A673 (cell line): ENCODE measurements around the gene MYO5A. TPM values are rescaled to one million over a fixed set of nuclear protein-coding genes. Genes with fewer than 3 reads are reported as not detected.

Experiments used
- BruUV-seq: library from RNA; stranded (reverse); fragments of 400-500 nt; replicated peaks from 2 replicates; lab custom pipeline; 2021; lab: Mats Ljungman, UMichigan
- CTCF ChIA-PET: fragments of 300-600 bp; sonication (Branson Sonifier 250); formaldehyde crosslinking; loops from one replicate; lab custom pipeline; 2022; ENCODE audit warnings: antibody characterized with exemption; lab: Charles Lee
- POLR2A ChIA-PET: fragments of 300-600 bp; sonication (Branson Sonifier 250); formaldehyde crosslinking; loops from one replicate; lab custom pipeline; 2022; ENCODE audit warnings: antibody characterized with exemption; ENCODE audit not compliant: low non-redundant PET; lab: Charles Lee
- DNase-seq: peaks from one replicate; pipeline ENCODE4 v3.0.0-alpha.2; 2015; ENCODE audit warnings: low spot score
- H3K27ac ChIP-seq: fragments of 200-600 bp; sonication (generic); 2 replicates; pipeline ENCODE4 v1.5.1; 2016; ENCODE audit warnings: mixed run types, low read depth, mild to moderate bottlenecking, mixed read lengths, antibody characterized with exemption, low read length; ENCODE audit not compliant: poor library complexity, severe bottlenecking
- H3K27me3 ChIP-seq: fragments of 200-600 bp; sonication (generic); replicated peaks from 2 replicates; pipeline ENCODE4 v1.6.1; 2017; ENCODE audit warnings: mixed run types, low read depth, mild to moderate bottlenecking, mixed read lengths, antibody characterized with exemption, low read length; ENCODE audit not compliant: insufficient read depth, poor library complexity
- H3K36me3 ChIP-seq: fragments of 200-600 bp; sonication (generic); 2 replicates; pipeline ENCODE4 v1.6.1; 2016; ENCODE audit warnings: mixed run types, mild to moderate bottlenecking, mixed read lengths, antibody characterized with exemption, low read length; ENCODE audit not compliant: insufficient read depth, poor library complexity, severe bottlenecking
- H3K4me1 ChIP-seq: fragments of 200-600 bp; sonication (generic); 2 replicates; pipeline ENCODE4 v1.6.1; 2017; ENCODE audit warnings: mixed run types, mild to moderate bottlenecking, mixed read lengths, antibody characterized with exemption, low read length; ENCODE audit not compliant: insufficient read depth, poor library complexity, severe bottlenecking
- H3K4me3 ChIP-seq: fragments of 200-600 bp; sonication (generic); 2 replicates; pipeline ENCODE4 v1.5.1; 2016; ENCODE audit warnings: low read depth, mixed run types, mild to moderate bottlenecking, mixed read lengths, low read length; ENCODE audit not compliant: poor library complexity, severe bottlenecking
- H3K9me3 ChIP-seq: fragments of 200-600 bp; sonication (generic); 2 replicates; pipeline ENCODE4 v1.6.1; 2016; ENCODE audit warnings: mixed run types, low read depth, mild to moderate bottlenecking, mixed read lengths, antibody characterized with exemption, low read length; ENCODE audit not compliant: poor library complexity, severe bottlenecking
- EZH2 ChIP-seq: fragments of 200-600 bp; sonication (generic); IDR thresholded peaks from 2 replicates; pipeline ENCODE4 v1.6.1; 2017; ENCODE audit warnings: borderline replicate concordance, low read depth, mild to moderate bottlenecking, mixed read lengths, antibody characterized with exemption, low read length; ENCODE audit not compliant: poor library complexity, severe bottlenecking
- intact Hi-C: fragments of 100-400 bp; cut with micrococcal nuclease; formaldehyde crosslinking; loops from one replicate; pipeline ENCODE4 v1.10.0; 2022; ENCODE audit not compliant: unreplicated experiment
- total RNA-seq: library from RNA; stranded (reverse); gene quantifications from 2 replicates; pipeline ENCODE4 v1.2.3, GENCODE V29; 2021
- TF ChIP-seq, protein P1 (sequence below): fragments of 300-800, 200-600 bp; sonication (generic); conservative IDR thresholded peaks from 2 replicates; pipeline ENCODE4 v1.5.1; 2017; ENCODE audit warnings: low read depth, mild to moderate bottlenecking, antibody characterized with exemption, low read length, moderate library complexity, mixed read lengths

MYO5A gene
- total RNA-seq, 1 experiment from 2014 or later, result 16.8 TPM

DNA sequence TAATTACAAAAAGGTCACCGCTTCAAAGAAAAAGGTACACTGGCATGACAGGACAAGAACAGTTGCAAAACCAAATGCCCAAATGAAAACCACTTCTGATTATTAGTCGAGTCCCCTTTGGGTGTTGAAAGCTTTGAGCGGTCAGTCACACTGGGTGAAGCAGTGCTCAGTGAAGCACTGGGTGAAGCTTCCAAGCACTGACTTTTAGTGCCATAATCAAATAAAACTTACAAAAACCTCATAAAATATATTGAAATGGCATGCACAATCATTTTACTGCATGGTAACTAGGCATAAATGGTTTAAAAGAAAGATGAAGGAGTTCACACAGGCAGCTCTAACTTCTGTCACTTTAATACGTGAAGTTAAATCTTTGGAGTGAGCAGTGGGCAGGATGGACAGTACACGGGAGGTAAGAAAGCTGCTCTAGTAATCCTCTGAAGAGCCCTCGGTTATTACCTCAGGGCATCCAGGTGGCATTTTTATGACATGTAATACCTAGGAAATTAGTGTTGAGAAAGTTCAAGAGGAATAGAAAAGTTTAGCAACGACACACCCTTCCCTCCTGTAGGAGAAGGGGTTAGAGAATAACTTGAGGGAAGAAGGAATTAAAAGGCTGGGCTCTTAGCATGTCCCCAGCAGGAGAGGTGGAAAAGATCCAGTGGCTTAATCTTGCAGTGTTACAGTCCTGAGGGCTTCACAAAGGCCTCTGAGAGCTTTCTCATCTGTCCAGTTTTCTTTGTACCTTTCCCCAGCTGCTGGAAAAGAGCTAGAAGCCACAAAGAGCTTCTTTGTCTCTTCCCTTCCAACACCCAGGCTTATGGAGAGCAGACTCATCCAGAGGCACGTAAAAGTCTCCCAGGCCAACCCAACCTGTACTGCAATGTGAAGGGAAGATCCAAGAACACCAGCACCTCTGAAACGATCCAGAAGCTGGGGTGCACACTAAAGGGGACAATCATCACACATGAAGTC is 168.2 kb downstream of the MYO5A start:
- no peak overlapping the region for H3K4me3 ChIP-seq
- no peaks in the 10 kb centered on the region for H3K36me3 ChIP-seq
- TF ChIP-seq EZH2, result no peak
- TF ChIP-seq, protein P1, sequence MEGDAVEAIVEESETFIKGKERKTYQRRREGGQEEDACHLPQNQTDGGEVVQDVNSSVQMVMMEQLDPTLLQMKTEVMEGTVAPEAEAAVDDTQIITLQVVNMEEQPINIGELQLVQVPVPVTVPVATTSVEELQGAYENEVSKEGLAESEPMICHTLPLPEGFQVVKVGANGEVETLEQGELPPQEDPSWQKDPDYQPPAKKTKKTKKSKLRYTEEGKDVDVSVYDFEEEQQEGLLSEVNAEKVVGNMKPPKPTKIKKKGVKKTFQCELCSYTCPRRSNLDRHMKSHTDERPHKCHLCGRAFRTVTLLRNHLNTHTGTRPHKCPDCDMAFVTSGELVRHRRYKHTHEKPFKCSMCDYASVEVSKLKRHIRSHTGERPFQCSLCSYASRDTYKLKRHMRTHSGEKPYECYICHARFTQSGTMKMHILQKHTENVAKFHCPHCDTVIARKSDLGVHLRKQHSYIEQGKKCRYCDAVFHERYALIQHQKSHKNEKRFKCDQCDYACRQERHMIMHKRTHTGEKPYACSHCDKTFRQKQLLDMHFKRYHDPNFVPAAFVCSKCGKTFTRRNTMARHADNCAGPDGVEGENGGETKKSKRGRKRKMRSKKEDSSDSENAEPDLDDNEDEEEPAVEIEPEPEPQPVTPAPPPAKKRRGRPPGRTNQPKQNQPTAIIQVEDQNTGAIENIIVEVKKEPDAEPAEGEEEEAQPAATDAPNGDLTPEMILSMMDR, result no peak
- no peaks in the 10 kb centered on the region for H3K9me3 ChIP-seq
- ChIA-PET POLR2A (no interaction called here), CTCF (no interaction called here)
- no peaks in the 10 kb centered on the region for H3K4me1 ChIP-seq
- no peak for DNase-seq
- intact Hi-C loops, result no loop called here
- no peak overlapping the region for H3K27ac ChIP-seq
- no peaks in the 10 kb centered on the region for H3K27me3 ChIP-seq
- BruUV-seq, result no TSS peak

- DNase-seq, result no peak
- ChIA-PET POLR2A (no interaction called here), CTCF (no interaction called here)
- H3K4me3 ChIP-seq, result no peak overlapping the region
- intact Hi-C loops, result no loop called here
- H3K27me3 ChIP-seq, result no peaks in the 10 kb centered on the region
- TF ChIP-seq EZH2, result no peak
- TF ChIP-seq, protein P1, result no peak
- H3K27ac ChIP-seq, result no peak overlapping the region
- no TSS peak for BruUV-seq
- H3K9me3 ChIP-seq, result no peaks in the 10 kb centered on the region
- no peaks in the 10 kb centered on the region for H3K4me1 ChIP-seq
- H3K36me3 ChIP-seq, result no peaks in the 10 kb centered on the region
These were observed 169.0 kb downstream of the MYO5A start for GRCh38 chr15:52359722-52360121.

DNA sequence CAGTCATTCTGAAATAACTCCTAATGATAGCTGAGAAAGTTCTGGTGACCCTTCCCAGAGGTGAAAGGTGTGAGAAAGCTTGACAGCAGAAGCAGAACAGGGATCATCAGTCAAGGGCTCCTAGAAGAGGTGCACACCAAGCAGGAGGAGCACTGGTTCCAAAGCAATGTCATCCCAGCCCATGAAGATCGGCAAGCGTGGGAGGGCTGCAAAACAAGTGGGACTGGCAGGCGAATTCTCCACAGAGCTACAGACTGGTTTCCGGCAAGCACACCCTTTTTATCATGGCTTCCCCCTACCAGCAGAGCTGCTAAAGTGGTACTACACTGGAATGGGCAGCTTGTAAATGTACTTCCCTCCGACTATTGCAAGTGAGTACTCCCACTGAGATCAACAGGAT is 170.7 kb downstream of the MYO5A start:
- intact Hi-C loops, result no loop called here
- no peak for TF ChIP-seq EZH2
- TF ChIP-seq, protein P1, result no peak

More for the DNA sequence above, 170.7 kb downstream of the MYO5A start:
- CTCF ChIA-PET, result no interaction called here
- Histone ChIP-seq H3K4me1 (no peaks in the 10 kb centered on the region), H3K9me3 (no peaks in the 10 kb centered on the region), H3K4me3 (no peak overlapping the region), H3K27me3 (no peaks in the 10 kb centered on the region), H3K27ac (no peak overlapping the region), H3K36me3 (no peaks in the 10 kb centered on the region)
- POLR2A ChIA-PET, result no interaction called here
- BruUV-seq, result no TSS peak
- no peak for DNase-seq
